Amniotic epithelial cell (primary cell): ENCODE measurements around the gene PDSS2.
"Not testable (repeated sequence)": the region's sequence is repeated elsewhere in the genome, so short reads cannot be mapped to it uniquely, and the experiment has no call there.

Source experiments
- DNase-seq: peaks from one replicate; pipeline ENCODE4 v3.0.0-alpha.2; 2010; ENCODE audit warnings: low read depth

Gene PDSS2

DNA sequence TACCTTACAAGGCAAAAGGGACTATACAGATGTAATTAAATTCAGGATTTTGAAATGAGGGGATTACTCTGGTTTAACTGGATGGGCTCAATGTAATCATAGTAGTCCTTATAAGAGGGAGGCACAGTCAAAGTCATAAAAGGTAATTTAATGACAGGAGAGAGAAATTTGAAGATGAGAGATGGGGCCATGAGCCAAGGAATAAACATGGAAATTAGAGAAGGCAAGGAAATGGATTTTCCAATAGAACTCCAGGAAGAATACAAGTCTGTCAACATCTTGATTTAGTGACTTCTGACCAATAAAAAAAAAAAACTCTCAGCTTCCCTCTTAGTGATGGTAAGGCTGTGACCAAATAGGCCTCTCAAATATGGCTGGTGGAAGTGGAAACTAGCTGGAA, 242.1 kb downstream of the PDSS2 start:
- DNase-seq: no peak

DNA sequence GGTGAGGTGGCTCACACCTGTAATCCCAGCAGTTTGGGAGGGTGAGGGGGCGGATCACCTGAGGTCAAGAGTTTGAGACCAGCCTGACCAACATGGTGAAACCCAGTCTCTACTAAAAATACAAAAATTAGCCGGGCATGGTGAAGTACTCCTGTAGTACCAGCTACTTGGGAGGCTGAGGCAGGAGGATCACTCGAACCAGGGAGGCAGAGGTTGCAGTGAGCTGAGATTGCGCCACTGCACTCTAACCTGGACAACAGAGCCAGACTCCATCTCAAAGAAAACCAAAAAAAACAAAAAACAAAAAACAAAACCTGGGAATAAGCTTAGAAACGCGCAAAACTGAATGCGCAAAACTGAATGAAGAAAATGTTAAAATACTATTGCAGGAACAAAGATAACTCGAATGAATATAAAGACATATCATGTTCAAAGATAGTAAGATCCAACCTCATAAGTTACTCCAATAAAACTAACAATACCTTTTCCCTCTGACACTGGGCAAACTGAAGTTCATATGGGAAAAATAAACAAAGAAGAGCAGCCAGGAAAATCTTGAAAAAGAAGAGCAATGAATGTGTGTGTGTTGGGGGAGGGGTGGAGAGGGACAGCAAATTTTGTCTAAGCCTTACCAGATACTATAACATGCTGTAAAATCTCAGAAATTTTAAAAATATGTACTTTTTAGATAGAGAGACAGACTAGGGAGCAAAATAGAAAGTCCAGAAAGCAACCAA, 243.0 kb downstream of the PDSS2 start:
- DNase-seq: no peak

DNA sequence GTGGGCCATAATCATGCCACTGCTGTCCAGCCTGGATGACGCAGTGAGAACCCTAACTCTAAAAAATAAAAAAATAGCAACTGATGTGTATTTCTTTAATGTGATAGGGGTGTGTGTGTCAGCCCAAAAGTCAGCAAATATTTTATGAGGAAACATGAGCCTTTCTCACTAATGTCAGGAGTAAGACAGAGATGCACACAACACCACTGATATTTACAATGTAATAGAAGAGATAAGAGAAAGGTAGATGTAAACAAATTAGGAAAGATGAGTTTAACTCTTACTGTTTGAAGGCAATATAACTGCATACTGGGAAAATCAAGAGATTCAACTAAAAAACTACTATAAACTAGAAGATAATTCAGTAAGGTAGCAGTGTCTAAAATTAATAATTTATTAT, 244.0 kb downstream of the PDSS2 start:
- DNase-seq: no peak

DNA sequence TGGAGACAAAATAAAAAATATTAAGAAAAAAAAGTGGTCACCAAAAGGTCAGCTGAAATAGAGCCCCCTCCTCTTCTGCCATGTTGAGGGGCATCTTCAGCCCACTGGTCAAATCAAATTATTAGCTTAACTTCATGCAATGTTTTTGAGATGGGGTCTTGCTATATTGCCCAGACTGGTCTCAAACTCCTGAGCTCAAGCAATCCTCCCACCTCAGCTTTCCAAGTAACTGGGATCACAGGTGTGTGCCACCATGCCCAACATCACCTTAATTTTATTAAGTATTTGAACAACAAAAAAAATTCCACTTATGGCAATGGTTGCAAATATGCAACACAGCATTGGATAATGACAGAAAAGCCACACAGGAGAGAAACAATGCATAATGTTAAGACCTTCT, 244.7 kb downstream of the PDSS2 start:
- DNase-seq: no peak

DNA sequence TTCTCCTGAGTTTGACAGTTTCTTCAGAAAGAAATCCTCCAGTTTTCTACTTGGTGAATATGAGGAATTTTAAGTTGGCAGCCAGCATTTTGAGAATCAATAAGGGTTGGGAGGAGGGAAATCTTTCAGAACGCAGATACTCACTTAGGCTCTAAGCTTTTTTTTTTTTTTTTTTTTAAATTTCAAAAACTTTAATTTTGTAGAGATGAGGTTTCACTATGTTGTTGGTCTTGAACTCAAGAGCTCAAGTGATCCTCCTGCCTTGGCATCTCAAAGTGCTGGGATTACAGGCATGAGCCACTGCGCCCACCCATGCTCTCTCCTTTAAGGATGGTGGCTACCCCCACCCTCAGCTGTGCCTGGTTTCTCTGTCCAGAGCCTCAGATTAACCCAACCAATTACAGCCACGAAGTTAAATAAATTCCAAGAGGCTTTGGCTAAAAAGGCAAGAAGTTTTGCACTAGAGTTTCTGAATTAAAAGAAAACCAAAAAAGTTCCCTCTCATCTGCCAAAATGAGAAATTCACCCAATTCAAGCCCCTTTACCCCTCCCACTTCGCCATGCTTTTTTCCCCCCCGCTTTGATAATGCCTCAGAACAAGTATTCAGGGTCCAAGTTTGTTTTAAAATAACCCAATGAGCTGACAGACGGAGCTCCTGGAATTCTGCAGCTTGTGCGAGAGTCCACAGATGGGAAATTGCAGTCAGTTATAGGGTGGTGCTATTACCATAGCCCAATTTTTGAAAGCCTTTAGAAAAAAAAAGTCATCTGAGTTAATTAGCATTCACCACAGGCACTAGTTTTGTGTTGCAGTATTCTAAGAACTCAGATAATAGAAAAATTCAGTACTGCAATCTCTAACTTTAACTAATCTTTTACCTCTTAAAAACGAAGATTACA, 249.7 kb downstream of the PDSS2 start:
- DNase-seq: no peak

DNA sequence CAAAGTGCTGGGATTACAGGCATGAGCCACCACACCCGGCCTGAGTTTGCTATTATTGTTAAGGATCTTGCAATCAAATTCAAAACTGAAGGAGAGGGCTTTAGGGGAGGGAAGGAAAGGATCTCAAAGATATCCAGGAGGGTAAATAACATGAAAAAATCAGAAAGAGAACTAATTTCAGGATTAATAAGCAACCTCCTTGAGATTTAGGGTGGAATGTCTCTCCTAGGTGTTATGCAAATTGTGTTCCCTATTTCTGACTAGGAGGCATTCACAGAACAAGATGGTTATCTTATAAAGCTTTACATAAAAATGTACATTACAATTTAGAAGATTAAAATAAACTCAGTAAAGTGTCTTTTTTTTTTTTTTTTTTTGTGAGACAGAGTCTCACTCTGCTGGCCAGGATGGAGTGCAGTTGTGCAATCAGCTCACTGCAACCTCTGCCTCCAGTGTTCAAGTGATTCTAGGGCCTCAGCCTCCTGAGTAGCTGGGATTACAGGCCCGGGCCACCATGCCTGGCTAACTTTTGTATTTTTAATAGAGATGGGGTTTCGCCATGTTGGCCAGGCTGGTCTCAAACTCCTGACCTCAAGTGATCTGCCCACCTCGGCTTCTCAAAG, 252.0 kb downstream of the PDSS2 start:
- DNase-seq: peak; percentile 5

DNA sequence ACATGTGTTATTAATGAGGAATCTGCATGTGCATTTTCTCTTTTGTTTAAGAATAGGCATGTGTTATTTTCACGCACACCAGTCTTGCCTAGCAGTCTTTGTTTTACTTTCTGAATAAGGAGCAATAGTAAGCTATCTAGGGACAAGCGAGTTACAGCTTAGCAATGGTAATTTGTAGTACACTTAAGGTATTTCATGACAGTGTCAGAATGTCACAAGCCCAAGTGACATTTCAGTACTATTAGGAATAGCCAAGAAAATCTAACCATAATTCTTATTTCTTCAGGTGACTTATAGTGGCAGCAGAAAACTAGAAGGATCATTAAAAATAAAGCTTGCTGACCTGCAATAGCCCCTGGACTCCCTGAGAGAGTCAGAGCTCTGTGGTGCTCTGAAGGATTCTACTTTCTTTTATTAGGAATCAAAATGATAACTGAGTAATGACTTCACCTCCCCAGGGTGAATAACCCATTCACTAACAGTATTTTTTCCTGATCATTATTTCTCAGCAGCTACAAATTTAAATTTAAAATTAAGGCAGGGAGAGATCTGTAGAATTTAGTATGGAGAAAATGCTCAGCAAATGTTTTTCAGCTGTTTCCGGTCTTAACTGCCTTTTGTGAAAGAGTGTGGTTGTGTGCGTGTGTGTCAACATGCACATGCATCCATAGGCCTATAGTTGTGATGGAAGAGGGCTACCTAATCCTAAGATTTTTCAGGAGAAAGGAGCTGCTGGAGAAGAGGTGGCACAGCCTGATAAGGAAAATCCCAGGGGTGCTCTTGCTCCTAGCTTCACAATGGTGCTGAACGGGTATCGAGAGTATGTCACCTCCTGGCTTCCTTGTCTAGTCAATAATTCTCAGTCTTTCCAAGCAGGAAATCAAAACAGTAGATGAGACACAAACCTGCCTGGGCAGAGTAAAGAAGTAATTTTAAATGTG, 254.0 kb downstream of the PDSS2 start:
- DNase-seq: no peak

DNA sequence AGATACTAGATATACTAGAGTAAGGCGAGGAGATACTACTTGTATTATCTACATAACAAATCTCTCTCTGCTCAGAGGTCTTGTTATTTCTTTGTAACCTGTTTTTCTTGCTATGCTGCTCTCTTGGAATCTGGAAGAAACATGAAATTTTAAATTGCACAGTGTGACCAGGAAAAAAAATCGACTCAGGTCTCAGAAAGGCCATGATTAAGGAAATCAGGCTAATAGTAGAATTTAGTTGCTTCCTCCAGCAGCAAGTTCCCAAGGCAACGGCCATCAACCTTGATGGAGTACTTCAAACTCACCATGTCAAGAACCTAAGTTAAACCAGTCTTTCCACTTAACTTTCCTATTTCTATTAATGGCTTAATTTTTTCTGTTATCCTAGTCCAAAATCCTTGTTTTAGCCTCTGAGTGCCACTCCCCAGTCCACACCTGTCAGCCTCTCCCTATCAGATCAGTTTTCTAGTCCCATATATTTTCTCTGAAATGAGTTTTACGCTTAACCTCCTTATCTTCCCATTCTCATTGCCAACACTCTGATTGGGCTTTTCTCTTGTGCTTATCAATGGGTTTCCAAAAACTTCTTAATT, 256.4 kb downstream of the PDSS2 start:
- no peak for DNase-seq

DNA sequence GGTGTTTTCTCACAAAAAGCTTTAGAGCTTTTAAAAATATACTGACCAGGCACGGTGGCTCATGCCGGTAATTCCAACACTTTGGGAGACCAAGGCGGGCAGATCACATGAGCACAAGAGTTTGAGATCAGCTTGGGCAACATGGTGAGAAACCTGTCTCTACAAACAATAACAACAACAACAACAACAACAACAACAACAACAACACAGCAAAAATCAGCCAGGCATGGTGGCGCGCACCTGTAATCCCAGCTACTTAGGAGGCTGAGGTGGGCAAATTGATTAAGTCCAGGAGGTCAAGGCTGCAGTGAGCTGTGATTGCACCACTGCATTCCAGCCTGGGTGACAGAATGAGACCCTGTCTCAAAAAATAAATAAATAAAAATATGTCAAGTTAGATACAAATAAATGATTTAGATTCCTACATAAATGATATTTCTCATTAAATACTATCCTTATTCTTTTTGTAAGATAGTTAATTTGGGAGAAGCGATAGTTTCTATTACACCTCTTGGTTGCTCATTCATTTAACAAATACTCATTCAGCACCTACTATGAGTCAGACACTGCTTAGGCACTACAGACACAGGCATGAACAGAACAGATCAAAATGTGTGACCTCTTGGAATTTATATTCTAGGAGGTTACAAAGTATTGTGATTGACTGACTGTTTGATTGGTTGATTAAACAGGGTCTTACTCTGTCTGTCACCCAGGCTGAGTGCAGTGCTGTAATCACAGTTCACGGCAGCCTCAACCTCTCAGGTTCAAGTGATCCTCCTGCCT, 260.5 kb downstream of the PDSS2 start:
- DNase-seq: no peak

DNA sequence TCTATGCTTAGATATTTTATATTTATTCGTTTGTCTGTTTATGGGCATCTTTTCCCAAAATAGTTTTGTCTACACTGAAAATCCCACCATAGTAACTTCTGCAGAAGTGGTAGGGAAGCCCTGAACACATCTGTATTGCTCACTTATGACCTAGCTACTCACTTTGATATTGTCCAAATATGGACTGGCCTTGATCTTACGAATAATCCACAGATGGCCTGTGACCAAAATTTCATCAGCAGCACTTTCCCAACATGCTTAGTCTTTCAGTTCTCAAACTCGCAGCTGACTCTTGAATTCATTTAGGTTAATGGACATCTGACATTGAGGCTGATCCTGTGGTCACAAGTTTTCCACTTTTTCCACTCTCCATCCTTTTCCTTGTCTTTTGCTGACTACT, 263.2 kb downstream of the PDSS2 start:
- peak; percentile 46 for DNase-seq

DNA sequence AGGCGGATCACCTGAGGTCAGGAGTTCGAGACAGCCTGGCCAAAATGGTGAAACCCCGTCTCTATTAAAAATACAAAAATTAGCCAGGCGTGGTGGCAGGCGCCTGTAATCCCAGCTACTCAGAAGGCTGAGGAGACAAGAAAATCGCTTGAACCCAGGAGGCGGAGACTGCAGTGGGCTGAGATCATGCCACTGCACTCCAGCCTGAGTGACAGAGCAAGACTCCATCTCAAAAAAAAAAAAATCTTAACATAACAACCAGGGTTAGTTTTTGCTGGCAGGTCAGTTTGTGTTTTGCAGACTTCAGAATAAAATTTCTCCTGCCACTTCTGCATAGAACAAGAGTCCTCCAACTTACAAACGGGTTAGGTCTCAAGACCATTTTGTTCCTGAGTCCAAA, 264.6 kb downstream of the PDSS2 start:
- DNase-seq: not testable (repeated sequence)

DNA sequence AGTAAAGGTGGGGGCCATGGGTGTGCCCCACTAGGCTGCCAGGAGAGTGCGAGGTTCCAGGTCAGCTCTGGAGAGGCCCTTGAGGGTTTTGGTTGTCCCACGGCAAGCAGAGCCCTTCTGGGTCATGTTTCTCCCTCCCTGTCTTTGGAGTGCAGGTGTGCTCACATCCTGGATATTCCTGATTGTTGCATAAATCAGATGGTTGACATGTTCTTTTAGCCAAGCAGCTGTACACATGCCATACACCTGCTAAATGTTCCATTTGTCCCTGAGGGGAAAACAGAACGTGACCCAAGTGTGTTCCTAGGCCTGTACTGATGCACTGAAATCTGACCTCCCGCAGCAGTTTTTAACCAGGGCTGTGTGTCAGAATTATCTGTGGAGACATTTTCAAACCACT, 266.5 kb downstream of the PDSS2 start:
- DNase-seq: no peak

DNA sequence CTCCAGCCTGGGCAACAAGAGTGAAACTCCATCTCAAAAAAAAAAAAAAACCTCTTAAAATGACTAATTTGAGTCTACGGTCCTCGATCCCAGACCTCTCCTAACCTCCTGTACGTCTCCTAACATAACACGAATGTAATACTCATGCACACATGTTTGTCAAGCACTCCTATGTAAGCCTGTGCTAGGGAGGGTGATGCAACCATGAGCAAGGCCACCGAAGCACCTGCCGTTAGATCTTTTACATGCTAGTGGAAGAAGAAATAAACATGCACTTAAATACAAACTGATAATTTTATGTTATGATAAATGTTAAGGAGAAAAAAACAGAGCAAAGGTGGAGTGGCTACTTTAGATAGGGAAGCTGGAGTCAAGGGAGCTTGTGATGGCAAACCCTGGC, 271.7 kb downstream of the PDSS2 start:
- DNase-seq: no peak

DNA sequence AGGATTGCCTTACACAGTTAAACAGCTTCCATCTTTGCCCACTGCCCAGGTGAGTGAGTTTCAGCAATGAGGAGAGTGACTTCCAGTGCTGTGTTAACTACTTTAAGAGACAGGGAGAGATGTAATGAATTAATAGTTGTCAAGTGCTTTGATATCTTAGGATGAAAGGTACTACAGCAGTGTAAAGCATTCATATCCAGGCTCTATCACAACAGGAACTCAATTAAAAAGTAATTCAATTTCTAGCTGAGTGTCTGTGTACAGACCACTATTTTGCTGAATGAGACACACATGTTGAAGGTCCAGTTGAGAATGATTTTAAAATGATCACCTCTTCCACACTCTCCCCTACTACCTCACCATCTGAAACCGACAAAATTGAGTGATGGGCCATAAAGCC, 273.3 kb downstream of the PDSS2 start:
- DNase-seq: no peak

DNA sequence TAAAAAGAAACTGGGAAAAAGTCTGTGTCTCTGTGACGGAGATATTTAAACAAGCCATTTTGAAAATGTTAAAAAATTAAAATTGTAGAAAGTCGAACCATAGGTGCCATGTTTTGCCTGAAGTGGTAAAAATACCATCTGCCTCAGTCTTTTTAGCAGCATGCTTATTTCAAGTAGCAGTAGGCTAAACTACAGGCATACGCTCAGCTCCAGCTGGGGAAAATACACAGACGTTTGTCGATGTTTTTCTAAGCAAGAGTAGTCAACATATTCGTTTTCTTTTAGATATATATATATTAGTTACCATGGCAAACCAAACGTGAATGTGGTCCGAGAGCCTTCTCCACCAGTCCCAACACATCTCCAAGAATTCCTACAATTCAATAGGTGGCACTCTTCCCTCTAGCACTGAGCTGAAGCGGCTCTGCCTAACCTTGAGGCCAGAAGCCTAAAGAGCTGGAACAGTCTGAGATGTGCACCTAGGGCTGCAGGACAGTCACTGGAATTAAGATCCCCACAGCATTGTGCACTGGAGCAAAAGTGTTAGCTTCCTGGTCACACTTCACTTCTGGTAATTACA, 273.9 kb downstream of the PDSS2 start:
- DNase-seq: peak; percentile 58

DNA sequence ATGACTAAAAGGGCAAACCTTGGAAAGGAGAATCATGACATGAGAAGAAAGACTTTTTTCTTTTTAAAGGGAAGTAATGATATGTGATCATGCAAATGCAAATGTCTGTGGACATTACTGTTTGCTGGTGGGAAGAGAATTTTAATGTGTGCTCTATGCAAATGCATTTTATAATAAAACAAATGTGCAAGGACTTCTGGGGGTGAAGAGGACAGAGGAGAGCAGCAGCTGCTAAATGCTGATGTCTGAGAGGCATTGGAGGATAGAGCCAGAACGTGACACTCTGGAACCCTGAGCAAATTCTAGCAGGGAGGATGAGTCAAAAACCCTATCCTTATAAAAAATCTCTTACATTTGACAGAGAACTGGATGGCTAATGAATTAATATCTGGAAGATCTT, 274.9 kb downstream of the PDSS2 start:
- DNase-seq: no peak

DNA sequence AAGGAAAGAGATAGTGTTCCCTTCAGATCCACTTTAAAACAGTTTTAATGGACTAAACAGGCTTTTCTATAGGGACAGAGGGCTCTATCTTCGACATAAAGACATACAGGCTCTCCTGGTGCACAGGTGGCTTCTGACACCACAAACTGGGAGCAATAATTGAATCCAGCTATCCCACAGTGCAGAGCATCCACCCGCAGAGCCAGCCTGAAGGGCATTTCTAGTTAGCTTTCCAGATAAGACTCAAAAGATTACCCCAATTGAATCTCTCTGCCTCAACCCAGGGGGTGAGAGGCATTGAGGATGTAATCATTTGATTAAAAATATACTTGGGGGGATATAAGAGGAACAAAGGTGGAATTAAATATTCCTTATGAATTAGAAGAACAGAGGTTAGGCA, 279.3 kb downstream of the PDSS2 start:
- no peak for DNase-seq

DNA sequence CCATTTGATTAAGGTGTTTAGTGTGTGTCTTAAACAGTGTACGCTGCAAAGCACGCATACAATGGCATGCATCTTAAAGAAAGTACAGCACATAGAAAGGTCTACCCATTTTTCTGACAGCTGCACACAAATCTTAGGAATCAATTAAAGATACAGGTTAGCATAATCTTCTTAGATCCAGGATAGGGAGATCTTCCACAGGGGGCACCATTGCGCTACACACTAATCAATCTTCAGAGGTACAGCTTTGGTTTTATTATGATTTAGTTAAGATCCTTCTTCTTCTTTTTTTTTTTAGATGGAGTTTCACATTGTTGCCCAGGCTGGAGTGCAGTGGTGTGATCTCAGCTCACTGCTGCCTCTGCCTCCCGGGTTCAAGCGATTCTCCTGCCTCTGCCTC, 280.4 kb downstream of the PDSS2 start:
- DNase-seq: peak; percentile 8

DNA sequence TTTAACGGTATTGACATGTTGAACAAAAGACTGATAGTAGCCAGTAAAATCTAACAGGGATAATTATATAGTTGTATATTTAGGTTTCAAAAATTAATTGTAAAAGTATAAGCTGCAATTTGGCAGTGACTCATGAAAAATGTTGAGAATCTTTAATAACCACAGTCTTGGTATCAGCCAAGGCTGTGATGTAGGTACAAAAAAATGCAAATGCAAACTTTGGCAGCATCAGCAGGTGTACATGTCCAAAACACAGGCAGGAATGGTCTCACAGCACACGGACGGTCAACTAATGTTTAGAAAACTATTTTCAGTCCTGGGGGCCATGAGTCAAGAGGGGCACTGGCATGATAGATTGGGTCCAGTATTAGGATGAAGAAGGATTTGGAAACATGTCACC, 285.6 kb downstream of the PDSS2 start:
- peak; percentile 10 for DNase-seq

DNA sequence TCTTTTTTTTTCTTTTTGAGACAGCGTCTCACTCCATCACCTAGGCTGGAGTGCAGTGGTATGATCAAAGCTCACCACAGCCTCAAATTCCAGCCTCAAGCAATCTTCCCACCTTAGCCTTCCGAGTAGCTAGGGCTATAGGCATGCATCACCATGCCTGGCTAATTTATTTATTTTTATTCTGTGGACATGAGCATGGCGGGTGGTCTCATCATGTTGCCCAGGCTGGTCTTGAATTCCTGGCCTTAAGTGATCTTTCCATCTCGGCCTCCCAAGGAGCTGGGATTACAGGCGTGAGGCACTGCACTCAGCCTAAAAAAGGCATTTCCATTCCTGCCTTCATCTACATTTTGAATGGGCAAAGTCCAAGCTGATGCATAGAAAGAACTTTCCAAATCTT, 287.9 kb downstream of the PDSS2 start:
- no peak for DNase-seq
